ENCODE data around the gene TNFAIP3. TPM values are rescaled to one million over a fixed set of nuclear protein-coding genes. Genes with fewer than 3 reads are reported as not detected.
"Not testable (repeated sequence)": the region's sequence is repeated elsewhere in the genome, so short reads cannot be mapped to it uniquely, and the experiment has no call there.

The TNFAIP3 gene
- total RNA-seq, 1 donor = 19.9 TPM

DNA sequence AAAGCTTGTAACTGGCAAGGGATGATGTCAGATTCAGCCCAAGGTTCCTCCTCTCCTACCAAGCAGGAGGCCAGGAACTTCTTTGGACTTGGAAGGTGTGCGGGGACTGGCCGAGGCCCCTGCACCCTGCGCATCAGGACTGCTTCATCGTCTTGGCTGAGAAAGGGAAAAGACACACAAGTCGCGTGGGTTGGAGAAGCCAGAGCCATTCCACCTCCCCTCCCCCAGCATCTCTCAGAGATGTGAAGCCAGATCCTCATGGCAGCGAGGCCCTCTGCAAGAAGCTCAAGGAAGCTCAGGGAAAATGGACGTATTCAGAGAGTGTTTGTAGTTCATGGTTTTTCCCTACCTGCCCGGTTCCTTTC lies 14.4 kb downstream of the TNFAIP3 start:
- H3K4me3 ChIP-seq (ENCODE audit: low read depth, low read length) = no peak overlapping the region
- DNase-seq (ENCODE audit: low read depth) = no peak
- TF ChIP-seq, protein P1, sequence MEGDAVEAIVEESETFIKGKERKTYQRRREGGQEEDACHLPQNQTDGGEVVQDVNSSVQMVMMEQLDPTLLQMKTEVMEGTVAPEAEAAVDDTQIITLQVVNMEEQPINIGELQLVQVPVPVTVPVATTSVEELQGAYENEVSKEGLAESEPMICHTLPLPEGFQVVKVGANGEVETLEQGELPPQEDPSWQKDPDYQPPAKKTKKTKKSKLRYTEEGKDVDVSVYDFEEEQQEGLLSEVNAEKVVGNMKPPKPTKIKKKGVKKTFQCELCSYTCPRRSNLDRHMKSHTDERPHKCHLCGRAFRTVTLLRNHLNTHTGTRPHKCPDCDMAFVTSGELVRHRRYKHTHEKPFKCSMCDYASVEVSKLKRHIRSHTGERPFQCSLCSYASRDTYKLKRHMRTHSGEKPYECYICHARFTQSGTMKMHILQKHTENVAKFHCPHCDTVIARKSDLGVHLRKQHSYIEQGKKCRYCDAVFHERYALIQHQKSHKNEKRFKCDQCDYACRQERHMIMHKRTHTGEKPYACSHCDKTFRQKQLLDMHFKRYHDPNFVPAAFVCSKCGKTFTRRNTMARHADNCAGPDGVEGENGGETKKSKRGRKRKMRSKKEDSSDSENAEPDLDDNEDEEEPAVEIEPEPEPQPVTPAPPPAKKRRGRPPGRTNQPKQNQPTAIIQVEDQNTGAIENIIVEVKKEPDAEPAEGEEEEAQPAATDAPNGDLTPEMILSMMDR (IDR thresholded peaks at IDR 0.05; ENCODE audit: insufficient read depth, low read length) = no peak

DNA sequence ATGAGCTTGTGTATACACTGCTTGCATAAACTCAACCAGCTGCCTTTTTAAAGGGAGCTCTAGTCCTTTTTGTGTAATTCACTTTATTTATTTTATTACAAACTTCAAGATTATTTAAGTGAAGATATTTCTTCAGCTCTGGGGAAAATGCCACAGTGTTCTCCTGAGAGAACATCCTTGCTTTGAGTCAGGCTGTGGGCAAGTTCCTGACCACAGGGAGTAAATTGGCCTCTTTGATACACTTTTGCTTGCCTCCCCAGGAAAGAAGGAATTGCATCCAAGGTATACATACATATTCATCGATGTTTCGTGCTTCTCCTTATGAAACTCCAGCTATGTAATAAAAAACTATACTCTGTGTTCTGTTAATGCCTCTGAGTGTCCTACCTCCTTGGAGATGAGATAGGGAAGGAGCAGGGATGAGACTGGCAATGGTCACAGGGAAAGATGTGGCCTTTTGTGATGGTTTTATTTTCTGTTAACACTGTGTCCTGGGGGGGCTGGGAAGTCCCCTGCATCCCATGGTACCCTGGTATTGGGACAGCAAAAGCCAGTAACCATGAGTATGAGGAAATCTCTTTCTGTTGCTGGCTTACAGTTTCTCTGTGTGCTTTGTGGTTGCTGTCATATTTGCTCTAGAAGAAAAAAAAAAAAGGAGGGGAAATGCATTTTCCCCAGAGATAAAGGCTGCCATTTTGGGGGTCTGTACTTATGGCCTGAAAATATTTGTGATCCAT lies 15.3 kb downstream of the TNFAIP3 start:
- no peak overlapping the region for H3K4me3 ChIP-seq (ENCODE audit: low read depth, low read length)
- no peak for DNase-seq (ENCODE audit: low read depth)
- TF ChIP-seq, protein P1 (IDR thresholded peaks at IDR 0.05; ENCODE audit: insufficient read depth, low read length) = no peak

DNA sequence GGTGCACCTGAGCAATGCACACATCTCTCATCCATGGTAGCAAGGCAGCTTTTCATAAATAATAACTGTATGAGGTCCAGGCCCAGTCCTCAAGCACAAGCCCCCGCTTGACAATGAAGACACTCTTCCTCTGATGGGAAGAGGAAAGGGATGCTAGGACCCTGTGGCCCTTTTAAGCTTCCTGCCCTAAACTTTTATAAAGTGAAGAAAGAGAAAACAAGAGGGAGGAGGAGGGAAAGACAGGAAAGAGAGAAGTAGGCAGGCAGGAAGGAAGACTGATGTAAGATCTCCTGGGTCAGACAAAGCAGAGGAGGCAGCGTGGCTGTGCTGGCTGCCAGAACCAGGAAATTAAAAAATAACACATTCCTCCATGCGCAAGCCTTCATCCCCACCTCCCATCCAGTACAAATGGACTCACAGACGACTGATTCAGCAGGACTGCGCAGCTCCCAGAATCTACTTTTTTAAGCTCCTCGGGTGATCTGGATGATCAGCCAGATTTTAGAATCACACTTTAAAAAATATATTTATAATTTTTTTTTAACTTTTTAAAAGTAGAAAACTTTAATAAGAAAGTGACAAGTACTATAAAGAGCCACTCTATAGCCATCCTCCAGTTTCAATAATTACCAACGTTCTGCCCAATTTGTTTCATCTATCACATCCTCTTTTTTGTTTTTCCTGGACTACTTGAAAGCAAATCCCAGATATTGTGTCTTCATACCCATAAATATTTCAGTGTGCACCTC lies 16.5 kb downstream of the TNFAIP3 start:
- no peak for DNase-seq (ENCODE audit: low read depth)
- no peak overlapping the region for H3K4me3 ChIP-seq (ENCODE audit: low read depth, low read length)
- TF ChIP-seq, protein P1 (IDR thresholded peaks at IDR 0.05; ENCODE audit: insufficient read depth, low read length) = no peak

DNA sequence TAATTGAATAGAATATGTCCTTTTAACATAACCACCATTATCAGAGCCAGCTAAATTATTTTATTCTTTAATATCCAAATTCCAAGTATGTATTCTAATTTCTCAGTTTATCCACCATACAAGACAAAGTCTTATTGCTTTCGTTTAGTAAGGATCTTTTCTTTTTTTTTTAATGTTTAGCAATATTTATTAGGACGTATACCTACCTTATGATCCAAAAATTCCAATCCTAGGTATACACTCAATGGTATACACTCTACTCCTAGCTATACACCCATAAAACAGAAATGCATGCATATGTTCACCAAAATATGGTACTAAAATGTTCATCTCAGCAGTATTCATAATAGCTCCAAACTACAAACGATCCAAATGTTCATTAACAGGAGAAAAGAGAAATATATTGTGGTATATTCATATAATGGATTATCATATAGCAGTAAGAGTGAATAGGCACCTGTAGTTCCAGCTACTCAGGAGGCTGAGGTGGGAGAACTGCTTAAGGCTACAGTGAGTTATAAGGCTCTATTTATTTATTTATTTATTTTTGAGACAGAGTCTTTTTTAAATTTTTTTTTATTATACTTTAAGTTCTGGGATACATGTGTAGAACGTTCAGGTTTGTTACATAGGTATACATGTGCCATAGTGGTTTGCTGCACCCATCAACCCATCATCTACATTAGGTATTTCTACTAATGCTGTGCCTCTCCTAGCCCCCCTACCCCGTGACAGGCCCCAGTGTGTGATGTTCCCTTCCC lies 17.3 kb downstream of the TNFAIP3 start:
- TF ChIP-seq, protein P1 (IDR thresholded peaks at IDR 0.05; ENCODE audit: insufficient read depth, low read length) = no peak
- no peak for DNase-seq (ENCODE audit: low read depth)
- H3K4me3 ChIP-seq (ENCODE audit: low read depth, low read length) = no peak overlapping the region

DNA sequence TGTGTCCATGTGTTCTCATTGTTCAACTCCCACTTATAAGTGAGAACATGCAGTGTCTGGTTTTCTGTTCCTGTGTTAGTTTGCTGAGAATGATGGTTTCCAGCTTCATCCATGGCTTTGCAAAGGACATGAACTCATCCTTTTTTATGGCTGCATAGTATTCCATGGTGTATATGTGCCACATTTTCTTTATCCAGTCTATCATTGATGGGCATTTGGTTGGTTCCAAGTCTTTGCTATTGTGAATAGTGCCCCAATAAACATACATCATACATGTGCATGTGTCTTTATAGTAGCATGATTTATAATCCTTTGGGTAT lies 17.8 kb downstream of the TNFAIP3 start:
- not testable (repeated sequence) for H3K4me3 ChIP-seq (ENCODE audit: low read depth, low read length); DNase-seq (ENCODE audit: low read depth)

DNA sequence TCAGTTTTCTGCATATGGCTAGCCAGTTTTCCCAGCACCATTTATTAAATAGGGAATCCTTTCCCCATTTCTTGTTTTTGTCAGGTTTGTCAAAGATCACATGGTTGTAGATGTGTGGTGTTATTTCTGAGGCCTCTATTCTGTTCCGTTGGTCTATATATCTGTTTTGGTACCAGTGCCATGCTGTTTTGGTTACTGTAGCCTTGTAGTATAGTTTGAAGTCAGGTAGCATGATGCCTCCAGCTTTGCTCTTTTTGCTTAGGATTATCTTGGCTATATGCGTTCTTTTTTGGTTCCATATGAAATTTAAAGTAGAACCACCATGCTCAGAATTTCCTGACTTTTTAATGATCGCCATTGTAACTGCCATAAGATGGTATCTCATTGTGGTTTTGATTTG lies 19.2 kb downstream of the TNFAIP3 start:
- H3K4me3 ChIP-seq (ENCODE audit: low read depth, low read length); DNase-seq (ENCODE audit: low read depth): not testable (repeated sequence)

DNA sequence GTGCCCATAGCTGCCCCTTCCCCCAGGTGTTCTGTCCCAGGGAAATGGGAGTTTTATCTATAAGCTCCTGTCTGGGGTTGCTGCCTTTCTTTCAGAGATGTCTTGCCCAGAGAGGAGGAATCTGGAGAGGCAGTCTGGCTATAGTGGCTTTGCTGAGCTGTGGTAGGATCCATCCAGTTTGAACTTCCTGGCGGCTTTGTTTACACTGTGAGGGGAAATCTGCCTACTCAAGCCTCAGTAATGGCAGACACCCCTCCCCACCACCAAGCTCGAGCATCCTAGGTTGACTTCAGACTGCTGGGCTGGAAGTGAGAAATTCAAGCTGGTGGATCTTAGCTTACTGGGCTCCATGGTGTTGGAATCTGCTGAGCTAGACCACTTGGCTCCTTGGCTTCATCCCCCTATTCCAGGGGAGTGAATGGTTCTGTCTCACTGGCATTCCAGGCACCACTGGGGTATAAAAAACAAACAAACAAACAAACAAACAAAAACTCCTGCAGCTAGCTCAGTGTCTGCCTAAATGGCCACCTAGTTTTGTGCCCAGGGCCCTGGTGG lies 24.0 kb downstream of the TNFAIP3 start:
- TF ChIP-seq, protein P1 (IDR thresholded peaks at IDR 0.05; ENCODE audit: insufficient read depth, low read length) = no peak
- no peak overlapping the region for H3K4me3 ChIP-seq (ENCODE audit: low read depth, low read length)
- DNase-seq (ENCODE audit: low read depth) = no peak
